Neural cell (in vitro differentiated cells): ENCODE measurements around the gene INO80C. TPM values are rescaled to one million over a fixed set of nuclear protein-coding genes. Genes with fewer than 3 reads are reported as not detected.

Experiments used
- H2AFZ ChIP-seq: fragments of 200-600, 300-800 bp; sonication (generic), shearing (Covaris generic); 2 replicates; pipeline ENCODE4 v1.6.0; 2014; ENCODE audit warnings: low read depth, mild to moderate bottlenecking, antibody characterized with exemption, low read length, moderate library complexity
- H3F3A ChIP-seq: fragments of 200-600 bp; shearing (Covaris generic); 2 replicates; pipeline ENCODE4 v1.6.1; 2016; ENCODE audit warnings: mild to moderate bottlenecking, moderate library complexity, mixed read lengths, antibody characterized with exemption, low read length; ENCODE audit not compliant: insufficient read depth, poor library complexity, severe bottlenecking
- H3K27ac ChIP-seq: fragments of 200-600, 300-800 bp; sonication (generic), shearing (Covaris generic); 2 replicates; pipeline ENCODE4 v1.5.1; 2014; ENCODE audit warnings: mild to moderate bottlenecking, low read length, moderate library complexity
- H3K27me3 ChIP-seq: fragments of 300-800, 200-600 bp; sonication (generic), shearing (Covaris generic); 2 replicates; pipeline ENCODE4 v1.6.0; 2014; ENCODE audit warnings: mild to moderate bottlenecking, low read depth, low read length, moderate library complexity; ENCODE audit not compliant: insufficient read depth
- H3K36me3 ChIP-seq: fragments of 300-800, 200-600 bp; sonication (generic), shearing (Covaris generic); 2 replicates; pipeline ENCODE4 v1.5.1; 2014; ENCODE audit warnings: mild to moderate bottlenecking, antibody characterized with exemption, low read length, moderate library complexity; ENCODE audit not compliant: insufficient read depth
- H3K4me2 ChIP-seq: fragments of 300-800, 200-600 bp; sonication (generic), shearing (Covaris generic); 2 replicates; pipeline ENCODE4 v1.6.0; 2014; ENCODE audit warnings: mild to moderate bottlenecking, low read length
- H3K4me3 ChIP-seq: fragments of 300-800, 200-600 bp; sonication (generic), shearing (Covaris generic); 2 replicates; pipeline ENCODE4 v1.5.1; 2014; ENCODE audit warnings: mild to moderate bottlenecking, low read length, moderate library complexity
- H3K79me2 ChIP-seq: fragments of 200-600 bp; shearing (Covaris generic); replicated peaks from 2 replicates; pipeline ENCODE4 v1.6.0; 2014; ENCODE audit warnings: mild to moderate bottlenecking, low read length, moderate library complexity; ENCODE audit not compliant: insufficient read depth
- H3K9ac ChIP-seq: fragments of 300-800, 200-600 bp; sonication (generic), shearing (Covaris generic); 2 replicates; pipeline ENCODE4 v1.6.1; 2016; ENCODE audit warnings: mild to moderate bottlenecking, low read length, mixed read lengths
- H3K9me2 ChIP-seq: fragments of 200-600 bp; shearing (Covaris generic); 2 replicates; pipeline ENCODE4 v1.6.1; 2016; ENCODE audit warnings: mild to moderate bottlenecking, low read length, mixed read lengths; ENCODE audit not compliant: insufficient read depth
- H3K9me3 ChIP-seq: fragments of 200-600, 300-800 bp; sonication (generic), shearing (Covaris generic); 2 replicates; pipeline ENCODE4 v1.6.1; 2016; ENCODE audit warnings: mild to moderate bottlenecking, mixed run types, low read length, moderate library complexity, mixed read lengths
- H4K20me1 ChIP-seq: fragments of 200-600 bp; shearing (Covaris generic); 2 replicates; pipeline ENCODE4 v1.6.1; 2016; ENCODE audit warnings: mild to moderate bottlenecking, mixed run types; ENCODE audit not compliant: insufficient read depth
- CTCF ChIP-seq: fragments of 450-650 bp; IDR thresholded peaks from 2 replicates; pipeline ENCODE4 v1.5.1; 2014; ENCODE audit warnings: antibody characterized with exemption, mild to moderate bottlenecking, moderate library complexity; ENCODE audit not compliant: poor library complexity, severe bottlenecking
- EP300 ChIP-seq: fragments of 450-650 bp; conservative IDR thresholded peaks from 2 replicates; pipeline ENCODE4 v1.6.1; 2014; ENCODE audit warnings: antibody characterized with exemption, mild to moderate bottlenecking, moderate library complexity; ENCODE audit not compliant: poor library complexity, severe bottlenecking
- EZH2 ChIP-seq: fragments of 200-600, 300-800 bp; shearing (Covaris generic), sonication (generic); IDR thresholded peaks from 2 replicates; pipeline ENCODE4 v1.6.1; 2014; ENCODE audit warnings: antibody characterized with exemption, low read length, borderline replicate concordance, mild to moderate bottlenecking; ENCODE audit not compliant: insufficient read depth, poor library complexity, severe bottlenecking
- MXI1 ChIP-seq: fragments of 450-650 bp; conservative IDR thresholded peaks from 2 replicates; pipeline ENCODE4 v1.6.1; 2014; ENCODE audit warnings: antibody characterized with exemption, mild to moderate bottlenecking; ENCODE audit not compliant: poor library complexity, severe bottlenecking
- POLR2AphosphoS5 ChIP-seq: IDR thresholded peaks from 2 replicates; pipeline ENCODE4 v1.6.1; 2012
- RAD21 ChIP-seq: fragments of 450-650 bp; conservative IDR thresholded peaks from 2 replicates; pipeline ENCODE4 v1.6.1; 2014; ENCODE audit warnings: antibody characterized with exemption, mild to moderate bottlenecking, moderate library complexity
- REST ChIP-seq: IDR thresholded peaks from 2 replicates; pipeline ENCODE4 v1.6.1; 2012; ENCODE audit warnings: borderline replicate concordance
- SMC3 ChIP-seq: fragments of 450-650 bp; conservative IDR thresholded peaks from 2 replicates; pipeline ENCODE4 v1.6.1; 2014; ENCODE audit warnings: antibody characterized with exemption, mild to moderate bottlenecking, moderate library complexity; ENCODE audit not compliant: poor library complexity
- TAF1 ChIP-seq: IDR thresholded peaks from 2 replicates; pipeline ENCODE4 v1.6.1; 2012; ENCODE audit warnings: low read depth
- polyA plus RNA-seq: library from polyadenylated mRNA; depleted of rRNA; stranded (reverse); fragments of >200 nt; gene quantifications from 2 replicates; pipeline ENCODE4 v1.2.3, GENCODE V29; 2014

INO80C gene
- polyA plus RNA-seq, 1 donor from 2014 or later, result 30.5 TPM

GRCh38 chr18:35443434-35443833 lies 54.3 kb downstream of the INO80C start:
- H3K9ac ChIP-seq, result no peak overlapping the region
- H2AFZ ChIP-seq, result no peak overlapping the region
- no peaks in the 10 kb centered on the region for H3K36me3 ChIP-seq
- H3K4me2 ChIP-seq, result no peak overlapping the region
- H3K9me2 ChIP-seq, result no peaks in the 10 kb centered on the region
- H3K27me3 ChIP-seq, result no peaks in the 10 kb centered on the region
- H3K9me3 ChIP-seq, result no peaks in the 10 kb centered on the region
- H3K4me3 ChIP-seq, result no peak overlapping the region
- H3K27ac ChIP-seq, result no peak overlapping the region
- H3F3A ChIP-seq, result no peaks in the 10 kb centered on the region
- H4K20me1 ChIP-seq, result no peaks in the 10 kb centered on the region
- TF ChIP-seq REST (no peak), SMC3 (no peak), MXI1 (no peak), EZH2 (no peak), EP300 (no peak), TAF1 (no peak), RAD21 (no peak), CTCF (no peak)
- no peaks in the 10 kb centered on the region for H3K79me2 ChIP-seq

GRCh38 chr18:35442701-35443100 lies 55.1 kb downstream of the INO80C start:
- Histone ChIP-seq H3K27ac (no peak overlapping the region), H3K4me2 (no peak overlapping the region), H2AFZ (no peak overlapping the region), H3K79me2 (no peaks in the 10 kb centered on the region), H3K4me3 (no peak overlapping the region), H4K20me1 (no peaks in the 10 kb centered on the region), H3F3A (no peaks in the 10 kb centered on the region), H3K36me3 (no peaks in the 10 kb centered on the region), H3K9me2 (no peaks in the 10 kb centered on the region), H3K9ac (no peak overlapping the region), H3K27me3 (no peaks in the 10 kb centered on the region), H3K9me3 (no peaks in the 10 kb centered on the region)
- TF ChIP-seq EP300, result no peak
- TF ChIP-seq CTCF, result no peak
- no peak for TF ChIP-seq EZH2
- TF ChIP-seq REST, result no peak
- no peak for TF ChIP-seq RAD21
- TF ChIP-seq TAF1, result no peak
- TF ChIP-seq SMC3, result no peak
- TF ChIP-seq POLR2AphosphoS5, result no peak
- no peak for TF ChIP-seq MXI1
